B cell (primary cell): Measurements from ENCODE around the gene ZIC2.

Experiments
- CTCF ChIP-seq: fragments of 200-600 bp; IDR thresholded peaks from one replicate; pipeline ENCODE4 v1.8.0; 2022; ENCODE audit warnings: antibody characterized with exemption, mild to moderate bottlenecking
- EZH2 ChIP-seq: IDR thresholded peaks from 2 replicates; pipeline ENCODE4 v1.6.1; 2012; ENCODE audit warnings: borderline replicate concordance, low read depth, mild to moderate bottlenecking, moderate library complexity, low read length; ENCODE audit not compliant: insufficient read depth, poor library complexity, severe bottlenecking

GRCh38 chr13:99955107-99955746 lies 26.4 kb upstream of the ZIC2 start:
- TF ChIP-seq CTCF = no peak
- no peak for TF ChIP-seq EZH2
